HG02763 (cell line): ENCODE measurements around the gene MMRN2.
"Not testable (repeated sequence)": the region's sequence is repeated elsewhere in the genome, so short reads cannot be mapped to it uniquely, and the experiment has no call there.

ENCODE experiments used
- ATAC-seq: cut with Tn5 transposase; IDR thresholded peaks from one replicate; pipeline ENCODE4 v1.9.1; 2021; ENCODE audit warnings: mild to moderate bottlenecking, moderate library complexity; ENCODE audit not compliant: unreplicated experiment

The MMRN2 gene

GRCh38 chr10:86957471-86958115 is at the start of gene MMRN2:
Gene MMRN2 (minus strand): TSS chr10:86957615. CDS start chr10:86957541, 74 bp downstream.
- ATAC-seq: no peak

- ATAC-seq: not testable (repeated sequence)
These were observed 49.7 kb upstream of the MMRN2 start for GRCh38 chr10:87007124-87007523.

- no peak for ATAC-seq
These were observed 43.1 kb upstream of the MMRN2 start for GRCh38 chr10:87000491-87000890.

- not testable (repeated sequence) for ATAC-seq
These were observed 42.5 kb upstream of the MMRN2 start for GRCh38 chr10:86999802-87000403.

GRCh38 chr10:86992929-86993328 is 35.5 kb upstream of the MMRN2 start:
- ATAC-seq: no peak

GRCh38 chr10:86992456-86992855 is 35.0 kb upstream of the MMRN2 start:
- no peak for ATAC-seq

- ATAC-seq: not testable (repeated sequence)
These were observed 33.9 kb upstream of the MMRN2 start for GRCh38 chr10:86991362-86991761.

- no peak for ATAC-seq
These were observed 31.1 kb upstream of the MMRN2 start for GRCh38 chr10:86988520-86988919.

- ATAC-seq: not testable (repeated sequence)
These were observed 27.1 kb upstream of the MMRN2 start for GRCh38 chr10:86984498-86984897.

- ATAC-seq: no peak
These were observed 24.3 kb upstream of the MMRN2 start for GRCh38 chr10:86981716-86982115.

- ATAC-seq: not testable (repeated sequence)
These were observed 23.6 kb upstream of the MMRN2 start for GRCh38 chr10:86981020-86981419.

GRCh38 chr10:86979977-86980448 is 22.6 kb upstream of the MMRN2 start:
- no peak for ATAC-seq

GRCh38 chr10:86979296-86979818 is 21.9 kb upstream of the MMRN2 start:
- ATAC-seq: no peak

- ATAC-seq: not testable (repeated sequence)
These were observed 21.0 kb upstream of the MMRN2 start for GRCh38 chr10:86978457-86978856.

GRCh38 chr10:86976362-86977056 is 19.1 kb upstream of the MMRN2 start:
- no peak for ATAC-seq

- no peak for ATAC-seq
These were observed 17.1 kb upstream of the MMRN2 start for GRCh38 chr10:86974484-86974883.

GRCh38 chr10:86972613-86973380 is 15.4 kb upstream of the MMRN2 start:
- no peak for ATAC-seq

GRCh38 chr10:86971232-86971991 is 14.0 kb upstream of the MMRN2 start:
- peak; percentile 79 for ATAC-seq

GRCh38 chr10:86970982-86971231 is 13.5 kb upstream of the MMRN2 start:
- ATAC-seq: no peak

GRCh38 chr10:86970162-86970981 is 13.0 kb upstream of the MMRN2 start:
- no peak for ATAC-seq
